ENCODE results near the gene SLC38A9. TPM values are rescaled to one million over a fixed set of nuclear protein-coding genes. Genes with fewer than 3 reads are reported as not detected.
"Not testable (repeated sequence)": the region's sequence is repeated elsewhere in the genome, so short reads cannot be mapped to it uniquely, and the experiment has no call there.

Gene SLC38A9
- total RNA-seq, 4 donors from 2014 or later, result 50.5 to 175 (median 86.7) TPM

GRCh38 chr5:55732585-55732984, 20.5 kb upstream of the SLC38A9 start:
- intact Hi-C loops (cut with DNase I; ENCODE audit: low total_unique reads), result no loop called here
- H3K36me3 ChIP-seq, result no peaks in the 10 kb centered on the region
- no peak for TF ChIP-seq POLR2A (IDR thresholded peaks at IDR 0.05)
- TF ChIP-seq CTCF (IDR thresholded peaks at IDR 0.05), result no peak
- DNase-seq, result no peak
- H3K27ac ChIP-seq, result no peak overlapping the region
- no peaks in the 10 kb centered on the region for H3K9me3 ChIP-seq
- H3K27me3 ChIP-seq, result no peaks in the 10 kb centered on the region
- H3K4me1 ChIP-seq, result no peaks in the 10 kb centered on the region
- no peak overlapping the region for H3K4me3 ChIP-seq

GRCh38 chr5:55731848-55732247, 19.7 kb upstream of the SLC38A9 start:
- TF ChIP-seq POLR2A (IDR thresholded peaks at IDR 0.05), result no peak
- no peak for TF ChIP-seq CTCF (IDR thresholded peaks at IDR 0.05)
- Histone ChIP-seq H3K27me3 (no peaks in the 10 kb centered on the region), H3K36me3 (no peaks in the 10 kb centered on the region), H3K27ac (no peak overlapping the region), H3K4me3 (no peak overlapping the region), H3K4me1 (no peaks in the 10 kb centered on the region), H3K9me3 (no peaks in the 10 kb centered on the region)
- DNase-seq, result no peak
- intact Hi-C loops (cut with DNase I; ENCODE audit: low total_unique reads), result no loop called here

GRCh38 chr5:55724281-55724680, 12.2 kb upstream of the SLC38A9 start:
- Histone ChIP-seq H3K4me3 (no peak overlapping the region), H3K9me3 (no peaks in the 10 kb centered on the region), H3K4me1 (no peaks in the 10 kb centered on the region), H3K27me3 (no peaks in the 10 kb centered on the region), H3K27ac (no peak overlapping the region), H3K36me3 (no peaks in the 10 kb centered on the region)
- TF ChIP-seq POLR2A (IDR thresholded peaks at IDR 0.05) (no peak), CTCF (IDR thresholded peaks at IDR 0.05) (no peak)
- intact Hi-C loops (cut with DNase I; ENCODE audit: low total_unique reads), result loop anchor here (10.0 kb wide), 1 partner anchor 1031 kb away; no protein-coding TSS in a partner anchor
- no peak for DNase-seq

- Histone ChIP-seq H3K4me3 (no peak overlapping the region), H3K9me3 (no peaks in the 10 kb centered on the region), H3K27me3 (no peaks in the 10 kb centered on the region), H3K27ac (no peak overlapping the region), H3K36me3 (no peaks in the 10 kb centered on the region), H3K4me1 (no peaks in the 10 kb centered on the region)
- TF ChIP-seq POLR2A (IDR thresholded peaks at IDR 0.05) (no peak), CTCF (IDR thresholded peaks at IDR 0.05) (no peak)
- intact Hi-C loops (cut with DNase I; ENCODE audit: low total_unique reads), result loop anchor here (10.0 kb wide), 1 partner anchor 1035 kb away; no protein-coding TSS in a partner anchor
- DNase-seq, result no peak
These were observed 8.1 kb upstream of the SLC38A9 start for GRCh38 chr5:55720188-55720703.

GRCh38 chr5:55719026-55719425, 6.9 kb upstream of the SLC38A9 start:
- H3K4me1 ChIP-seq; H3K4me3 ChIP-seq; H3K27ac ChIP-seq; H3K9me3 ChIP-seq; DNase-seq; intact Hi-C loops (cut with DNase I; ENCODE audit: low total_unique reads); H3K36me3 ChIP-seq; H3K27me3 ChIP-seq: not testable (repeated sequence)

All from uterus (tissue), 4 donors.